Activated naive CD4-positive, alpha-beta T cell (primary cell): ENCODE results near the gene PRUNE2.

Experiments used
- DNase-seq, 4 experiments: peaks; one replicate each; lab custom pipeline; 2025; lab: John Stamatoyannopoulos, UW

PRUNE2 gene

GRCh38 chr9:76570826-76571225, 335.1 kb downstream of the PRUNE2 start:
- DNase-seq, result no peak

DNA sequence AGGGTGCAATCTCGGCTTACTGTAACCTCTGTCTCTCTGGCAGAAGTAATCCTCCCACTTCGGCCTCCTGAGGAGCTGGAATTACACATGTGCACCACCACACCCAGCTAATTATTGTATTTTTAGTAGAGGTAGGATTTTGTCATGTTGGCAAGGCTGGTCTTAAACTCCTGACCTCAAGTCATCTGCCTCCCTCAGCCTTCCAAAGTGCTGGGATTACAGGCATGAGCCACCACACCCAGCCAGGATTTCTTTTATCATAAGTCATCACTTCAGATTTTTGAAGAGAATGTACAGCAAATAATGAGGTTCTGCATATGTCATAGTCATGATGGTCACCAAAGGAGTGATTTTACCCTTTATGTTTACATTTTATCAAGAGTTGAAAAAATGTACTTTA, 338.8 kb downstream of the PRUNE2 start:
- no peak for DNase-seq

DNA sequence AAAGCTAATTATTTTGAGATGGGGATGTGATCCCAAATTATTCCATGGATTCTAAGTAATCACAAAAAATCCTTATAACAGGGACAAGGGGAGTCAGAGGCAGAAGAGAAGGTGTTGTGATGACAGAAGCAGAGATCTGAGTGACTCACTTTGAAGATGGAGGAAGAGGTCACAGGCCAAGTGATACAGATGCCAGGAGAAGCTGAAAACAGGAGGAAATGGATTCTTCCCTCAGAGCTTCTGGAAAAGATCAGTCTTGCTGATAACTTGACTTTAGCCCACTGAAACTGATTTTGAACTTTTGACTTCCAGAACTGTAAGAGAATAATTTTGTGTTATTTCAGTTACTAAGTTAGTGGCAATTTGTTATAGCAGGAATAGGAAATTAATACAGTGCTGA, 341.6 kb downstream of the PRUNE2 start:
- DNase-seq, result no peak

GRCh38 chr9:76562511-76562911, 343.4 kb downstream of the PRUNE2 start:
- DNase-seq, result no peak

GRCh38 chr9:76561900-76562299, 344.0 kb downstream of the PRUNE2 start:
- no peak for DNase-seq
